GM12878 (cell line): ENCODE measurements around the gene ZNF827. TPM values are rescaled to one million over a fixed set of nuclear protein-coding genes. Genes with fewer than 3 reads are reported as not detected.

ENCODE experiments used
- ATAC-seq: fragments of 200-7000 bp; cut with Tn5 transposase; 3 replicates; pipeline ENCODE4 v1.9.1; 2020; ENCODE audit warnings: mild to moderate bottlenecking, moderate library complexity
- BruUV-seq: library from RNA; stranded (reverse); fragments of 400-500 nt; replicated peaks from 2 replicates; lab custom pipeline; 2021; lab: Mats Ljungman, UMichigan
- CTCF ChIA-PET: fragments of 300-600 bp; sonication (Branson Sonifier 250); formaldehyde crosslinking; extraction: SDS; loops from one replicate; lab custom pipeline; 2021; ENCODE audit warnings: inconsistent platforms; lab: Yijun Ruan, JAX
- POLR2A ChIA-PET: fragments of 350-600 bp; formaldehyde crosslinking; extraction: SDS; loops from one replicate; lab custom pipeline; 2021; ENCODE audit warnings: inconsistent platforms; lab: Charles Lee
- RAD21 ChIA-PET: fragments of 300-600 bp; sonication (Branson Sonifier 250); formaldehyde crosslinking; loops from one replicate; lab custom pipeline; 2023; ENCODE audit warnings: antibody characterized with exemption; ENCODE audit not compliant: unreplicated experiment; lab: Charles Lee
- SMC1A ChIA-PET: fragments of 300-600 bp; sonication (Branson Sonifier 250); formaldehyde crosslinking; loops from one replicate; lab custom pipeline; 2023; ENCODE audit not compliant: unreplicated experiment, uncharacterized antibody; lab: Charles Lee
- DNase-seq: peaks from one replicate; pipeline ENCODE4 v3.0.0-alpha.2; 2011; ENCODE audit warnings: low read depth, low spot score
- FAIRE-seq: peaks from 3 replicates; lab custom pipeline; 2011; peaks lifted over from hg19 to GRCh38; lab: Jason Lieb, UNC
- H2AFZ ChIP-seq: 2 replicates; pipeline ENCODE4 v1.6.0; 2011; ENCODE audit warnings: low read depth, low read length, control low read depth; ENCODE audit not compliant: control insufficient read depth
- H3K27ac ChIP-seq: 2 replicates; pipeline ENCODE4 v1.5.1; 2011; ENCODE audit warnings: control low read depth; ENCODE audit not compliant: control insufficient read depth, insufficient read depth
- H3K27me3 ChIP-seq, 2 experiments: replicated peaks in 1 of 2; 2 replicates each; pipeline versions ENCODE4 v1.6.0 to v1.6.1; 2011; ENCODE audit warnings: low read length in 1 of 2; ENCODE audit not compliant: control insufficient read depth in 2 of 2, insufficient read depth in 2 of 2
- H3K36me3 ChIP-seq, 2 experiments: 2 replicates each; pipeline ENCODE4 v1.5.1; 2011; ENCODE audit warnings: low read length in 1 of 2; ENCODE audit not compliant: control insufficient read depth in 2 of 2, insufficient read depth in 2 of 2
- H3K4me1 ChIP-seq: 2 replicates; pipeline ENCODE4 v1.6.1; 2011; ENCODE audit warnings: mild to moderate bottlenecking, low read length, moderate library complexity, mixed read lengths; ENCODE audit not compliant: control insufficient read depth, insufficient read depth
- H3K4me2 ChIP-seq: 2 replicates; pipeline ENCODE4 v1.6.0; 2011; ENCODE audit warnings: control low read depth; ENCODE audit not compliant: control insufficient read depth, insufficient read depth
- H3K4me3 ChIP-seq: fragments of 200-600 bp; sonication (generic); 2 replicates; pipeline ENCODE4 v1.5.1; 2016
- H3K79me2 ChIP-seq: 2 replicates; pipeline ENCODE4 v1.6.0; 2011; ENCODE audit warnings: low read length; ENCODE audit not compliant: control insufficient read depth, insufficient read depth
- H3K9ac ChIP-seq: 2 replicates; pipeline ENCODE4 v1.8.0; 2011; ENCODE audit warnings: low read length, control low read depth, mixed read lengths; ENCODE audit not compliant: control insufficient read depth, insufficient read depth
- H3K9me3 ChIP-seq: replicated peaks from 3 replicates; pipeline ENCODE4 v1.5.1; 2011; ENCODE audit warnings: mild to moderate bottlenecking, low read length; ENCODE audit not compliant: control insufficient read depth, insufficient read depth
- H4K20me1 ChIP-seq: 2 replicates; pipeline ENCODE4 v1.6.0; 2011; ENCODE audit not compliant: control insufficient read depth, insufficient read depth
- LARP7 ChIP-seq: fragments of 450-650 bp; IDR thresholded peaks from 2 replicates; pipeline ENCODE4 v1.6.1; 2017; ENCODE audit warnings: mild to moderate bottlenecking
- NFIC ChIP-seq: IDR thresholded peaks from 2 replicates; pipeline ENCODE4 v1.6.1; 2012; ENCODE audit warnings: low read depth, mild to moderate bottlenecking, inconsistent platforms, low read length, moderate library complexity
- RAD21 ChIP-seq: IDR thresholded peaks from 2 replicates; pipeline ENCODE4 v1.6.1; 2011; ENCODE audit warnings: mild to moderate bottlenecking, low read depth, low read length, moderate library complexity; ENCODE audit not compliant: insufficient read depth
- RCOR1 ChIP-seq: conservative IDR thresholded peaks from 2 replicates; pipeline ENCODE4 v1.6.1; 2012; ENCODE audit warnings: low read depth, low read length, improper control_type of control experiment
- SP1 ChIP-seq: IDR thresholded peaks from one replicate; pipeline ENCODE4 v1.6.1; 2011; ENCODE audit warnings: low read depth, low read length
- WGBS: methylation state at CpG from one replicate; pipeline ENCODE4 v1.1.6; 2016; ENCODE audit warnings: low lambda C conversion rate; ENCODE audit not compliant: insufficient replicate concordance, insufficient coverage; ENCODE audit errors: missing lambda C conversion rate; 5-methylcytosine and 5-hydroxymethylcytosine counted together
- in situ Hi-C: fragments of 300-500 bp; cut with MboI; formaldehyde crosslinking; loops from 9 replicates; pipeline ENCODE4 v1.14.3; 2018; ENCODE audit warnings: mixed read lengths
- intact Hi-C: fragments of 100-400 bp; cut with micrococcal nuclease; formaldehyde crosslinking; loops from one replicate; pipeline ENCODE4 v1.14.2; 2022; ENCODE audit not compliant: unreplicated experiment
- polyA plus RNA-seq, 11 experiments: library from polyadenylated mRNA; depleted of rRNA in 4 of 11; unstranded in 6 of 11; stranded (reverse) in 5 of 11; fragments of >200 nt; fragmentation: Nextera tagmentation in 4 of 11; fragmentation: Illumina TruSeq in 1 of 11; extraction: Ambion mirVana in 4 of 11; extraction: Trizol in 1 of 11; gene quantifications; 1 replicate in 1 of 11; 2 replicates in 10 of 11; pipeline versions ENCODE4 v1.2.1 to v1.2.3, GENCODE V29; 2011 to 2016; ENCODE audit warnings: inconsistent platforms in 2 of 11, missing spikeins in 2 of 11, low read depth in 1 of 11
- total RNA-seq, 4 experiments: library from RNA; depleted of rRNA in 3 of 4; stranded (reverse); fragments of >200 nt in 3 of 4; fragmentation: Illumina TruSeq in 1 of 4; extraction: Trizol in 1 of 4; gene quantifications; 2 replicates each; pipeline versions ENCODE4 v1.2.1 to v1.2.3, GENCODE V29; 2013 to 2021

Gene ZNF827
- total and polyA plus RNA-seq, 10 of the 15 experiments (the other 5 are each of a cell fraction or from before 2014, with no cell fraction given) = 3.8 to 31.5 (median 13.6) TPM

DNA sequence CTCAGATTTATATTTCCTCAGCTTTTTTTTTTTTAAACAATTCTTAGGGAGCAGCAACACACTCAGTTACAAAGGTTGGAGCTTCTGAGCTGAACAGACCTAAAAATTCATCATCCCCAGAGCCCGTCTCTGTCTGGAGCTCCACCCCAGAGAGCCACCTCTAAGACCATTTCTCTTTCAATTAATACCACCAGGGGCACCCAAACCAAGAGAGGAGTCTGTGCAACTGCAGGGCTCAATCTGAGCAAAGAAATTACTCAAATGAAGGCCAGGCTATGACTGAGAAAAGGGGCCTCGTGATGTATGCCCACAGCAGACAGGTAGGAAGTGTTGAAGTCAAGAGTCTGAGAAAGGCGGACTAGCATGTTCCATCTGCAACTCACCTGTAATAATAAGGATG is 163.2 kb downstream of the ZNF827 start (continued):
- TF ChIP-seq RAD21 = peak; percentile 34
- no peak for TF ChIP-seq SP1

DNA sequence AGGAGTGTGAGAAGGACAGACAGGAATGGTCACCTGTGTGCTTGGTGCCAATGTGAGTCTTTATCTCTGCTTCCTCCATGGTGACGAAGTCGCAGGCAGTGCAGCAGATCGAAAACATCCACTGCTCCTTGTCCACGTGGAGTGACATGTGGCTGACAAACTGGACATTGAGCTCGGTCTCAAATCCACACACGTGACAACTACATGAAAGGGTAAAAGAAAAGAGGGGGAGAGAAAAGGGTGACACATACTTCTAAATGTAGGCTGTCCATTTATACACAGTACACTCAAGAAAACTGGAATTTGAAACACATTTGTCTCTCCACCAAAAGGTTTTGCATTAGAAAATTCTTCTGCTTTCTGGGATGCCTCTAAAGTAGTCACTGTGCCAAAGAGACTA is 164.2 kb downstream of the ZNF827 start:
- no peaks in the 10 kb centered on the region for H3K27me3 ChIP-seq
- RAD21 ChIA-PET = interaction anchor here (0.7 to 1.2 kb wide), 2 partner anchors 51 to 150 kb away, joined by 3 read pairs; no protein-coding TSS in a partner anchor
- intact Hi-C loops (no loop called here), in situ Hi-C loops (no loop called here)
- CTCF ChIA-PET = no interaction called here
- DNase-seq (no peak), ATAC-seq (no peak), FAIRE-seq (no peak)
- TF ChIP-seq NFIC (no peak), LARP7 (no peak), RCOR1 (no peak)
- peaks cover 35% of the 10 kb centered on the region for H3K4me1 ChIP-seq
- peak overlapping the region; percentile 38 for H3K27ac ChIP-seq
- peaks cover 11 to 24% of the 10 kb centered on the region in 2 experiments for H3K36me3 ChIP-seq
- POLR2A ChIA-PET = no interaction called here
- H3K9me3 ChIP-seq = no peaks in the 10 kb centered on the region
- H3K79me2 ChIP-seq = no peaks in the 10 kb centered on the region
- H4K20me1 ChIP-seq = no peaks in the 10 kb centered on the region
- no peak overlapping the region for H3K4me3 ChIP-seq
- BruUV-seq = no TSS peak
- SMC1A ChIA-PET = interaction anchor here (0.6 to 1.8 kb wide), 4 partner anchors 18 to 158 kb away, joined by 3 to 5 read pairs (median 3); no protein-coding TSS in a partner anchor
- no peak overlapping the region for H2AFZ ChIP-seq
- 89% methylated on average over 6 of the region's 6 CpGs for WGBS
- H3K9ac ChIP-seq = no peak overlapping the region
- H3K4me2 ChIP-seq = peak overlapping the region; percentile 6; the same call in 1 of the 2 replicates
